PC-9 (cell line): ENCODE data around the gene ATIC. TPM values are rescaled to one million over a fixed set of nuclear protein-coding genes. Genes with fewer than 3 reads are reported as not detected.

Experiments used
- BruUV-seq: library from RNA; stranded (reverse); fragments of 400-500 nt; replicated peaks from 2 replicates; lab custom pipeline; 2021; lab: Mats Ljungman, UMichigan
- CTCF ChIA-PET: fragments of 300-600 bp; sonication (Branson Sonifier 250); formaldehyde crosslinking; loops from one replicate; lab custom pipeline; 2022; ENCODE audit warnings: antibody characterized with exemption; lab: Charles Lee
- POLR2A ChIA-PET: fragments of 300-600 bp; sonication (Branson Sonifier 250); formaldehyde crosslinking; loops from one replicate; lab custom pipeline; 2022; ENCODE audit warnings: antibody characterized with exemption; ENCODE audit not compliant: unreplicated experiment; lab: Charles Lee
- DNase-seq, 2 experiments: peaks; one replicate each; pipeline versions ENCODE4 v3.0.0 to v3.0.0-alpha.2; 2015 to 2022; ENCODE audit warnings: mixed read lengths in 1 of 2
- H2AFZ ChIP-seq: fragments of 200-600 bp; sonication (generic); 2 replicates; pipeline ENCODE4 v1.8.1; 2017; ENCODE audit warnings: antibody characterized with exemption
- H3F3A ChIP-seq: fragments of 200-600 bp; sonication (generic); 2 replicates; pipeline ENCODE4 v1.8.1; 2017; ENCODE audit warnings: antibody characterized with exemption, mild to moderate bottlenecking, low read depth; ENCODE audit not compliant: insufficient read depth
- H3K27ac ChIP-seq: fragments of 200-600 bp; sonication (generic); 2 replicates; pipeline ENCODE4 v1.6.1; 2016; ENCODE audit warnings: mixed run types
- H3K27me3 ChIP-seq: fragments of 200-600 bp; sonication (generic); 2 replicates; pipeline ENCODE4 v1.6.1; 2016; ENCODE audit warnings: low read depth, mixed run types; ENCODE audit not compliant: insufficient read depth
- H3K36me3 ChIP-seq: fragments of 200-600 bp; sonication (generic); 2 replicates; pipeline ENCODE4 v1.6.1; 2016; ENCODE audit warnings: low read depth, mixed run types
- H3K4me1 ChIP-seq: fragments of 200-600 bp; sonication (generic); replicated peaks from 2 replicates; pipeline ENCODE4 v1.6.1; 2016; ENCODE audit warnings: mixed run types; ENCODE audit not compliant: insufficient read depth
- H3K4me2 ChIP-seq: fragments of 200-600 bp; sonication (generic); 2 replicates; pipeline ENCODE4 v1.6.1; 2017; ENCODE audit warnings: mixed run types
- H3K4me3 ChIP-seq: fragments of 200-600 bp; sonication (generic); 2 replicates; pipeline ENCODE4 v1.6.1; 2016; ENCODE audit warnings: mixed run types
- H3K79me2 ChIP-seq: fragments of 200-600 bp; sonication (generic); 2 replicates; pipeline ENCODE4 v1.6.1; 2017; ENCODE audit warnings: low read depth, mixed run types
- H3K9me2 ChIP-seq: fragments of 200-600 bp; sonication (generic); 2 replicates; pipeline ENCODE4 v1.8.1; 2017; ENCODE audit warnings: mild to moderate bottlenecking; ENCODE audit not compliant: insufficient read depth
- H3K9me3 ChIP-seq: fragments of 200-600 bp; sonication (generic); 2 replicates; pipeline ENCODE4 v1.8.1; 2016; ENCODE audit warnings: low read depth; ENCODE audit not compliant: insufficient read depth
- H4K20me1 ChIP-seq: fragments of 200-600 bp; sonication (generic); 2 replicates; pipeline ENCODE4 v1.8.1; 2017; ENCODE audit not compliant: insufficient read depth
- CTCF ChIP-seq: fragments of 200-600 bp; sonication (generic); conservative IDR thresholded peaks from 2 replicates; pipeline ENCODE4 v1.6.1; 2017; ENCODE audit warnings: mixed run types, antibody characterized with exemption, mild to moderate bottlenecking, moderate library complexity
- EZH2 ChIP-seq: fragments of 200-600 bp; sonication (generic); IDR thresholded peaks from 2 replicates; pipeline ENCODE4 v1.8.0; 2017; ENCODE audit warnings: antibody characterized with exemption, low read depth
- intact Hi-C: fragments of 100-400 bp; cut with micrococcal nuclease; formaldehyde crosslinking; loops from one replicate; pipeline ENCODE4 v1.10.0; 2022; ENCODE audit not compliant: unreplicated experiment
- total RNA-seq: library from RNA; stranded (reverse); gene quantifications from 2 replicates; pipeline ENCODE4 v1.2.3, GENCODE V29; 2021

Gene ATIC
- total RNA-seq, 1 experiment from 2014 or later: 290 TPM

DNA sequence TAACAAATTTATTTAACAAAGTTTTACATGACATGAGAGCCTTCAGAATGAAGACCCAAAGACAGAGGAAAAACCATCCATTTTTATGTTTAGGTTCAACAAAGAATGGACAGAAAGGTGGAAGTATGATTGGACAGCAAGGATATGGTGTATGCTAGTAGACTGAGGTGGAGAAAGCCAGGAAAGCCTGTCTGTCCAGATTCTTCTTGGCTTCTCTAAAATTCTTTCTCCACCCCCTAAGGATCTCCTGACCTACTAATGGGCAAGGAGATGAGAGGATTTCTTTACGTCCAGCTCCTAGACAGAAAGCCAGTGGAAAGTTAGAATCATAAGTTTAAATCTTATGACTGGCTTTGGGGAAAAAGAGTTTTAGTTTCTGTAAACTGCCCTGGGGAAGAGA, 3.0 kb downstream of the ATIC start:
- Histone ChIP-seq H3K4me3 (peak overlapping the region; percentile 88; the same call in 1 of the 2 replicates), H3F3A (peaks cover 18% of the 10 kb centered on the region; the same call in 1 of the 2 replicates), H3K9me3 (no peaks in the 10 kb centered on the region), H3K4me1 (peaks cover 43% of the 10 kb centered on the region), H3K27ac (peak overlapping the region; percentile 32), H3K27me3 (no peaks in the 10 kb centered on the region), H3K4me2 (peak overlapping the region; percentile 95), H2AFZ (no peak overlapping the region), H3K79me2 (peaks cover 74% of the 10 kb centered on the region), H3K9me2 (no peaks in the 10 kb centered on the region), H4K20me1 (no peaks in the 10 kb centered on the region), H3K36me3 (peaks cover 61% of the 10 kb centered on the region)
- BruUV-seq: no TSS peak
- intact Hi-C loops: loop anchor here (5.0 kb wide), 1 partner anchor 97 kb away; no protein-coding TSS in a partner anchor
- no peak for TF ChIP-seq EZH2
- no peak for TF ChIP-seq CTCF
- POLR2A ChIA-PET: interaction anchor here (0.6 kb wide), 1 partner anchor 184 kb away, joined by 4 read pairs; no protein-coding TSS in a partner anchor
- DNase-seq: peak; percentile 45 to 90
- CTCF ChIA-PET: interaction anchor here (0.9 kb wide), 1 partner anchor 45 kb away, joined by 4 read pairs; no protein-coding TSS in a partner anchor

DNA sequence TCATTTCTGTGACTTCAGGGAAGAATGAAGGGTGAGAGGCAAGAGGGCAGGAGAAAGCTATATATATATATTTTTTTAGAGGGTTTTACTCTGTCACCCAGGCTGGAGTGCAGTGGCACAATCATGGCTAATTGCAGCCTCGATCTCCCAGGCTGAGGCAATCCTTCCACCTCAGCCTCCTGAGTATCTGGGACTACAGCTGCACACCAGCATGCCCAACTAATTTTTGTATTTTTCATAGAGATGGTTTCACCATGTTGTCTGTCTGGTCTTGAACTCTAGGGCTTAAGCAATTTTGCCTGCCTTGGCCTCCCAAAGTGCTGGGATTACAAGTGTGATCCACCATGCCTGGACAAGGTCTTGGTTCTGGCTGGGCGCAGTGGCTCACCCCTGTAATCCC, 3.4 kb downstream of the ATIC start:
- BruUV-seq: no TSS peak
- Histone ChIP-seq H4K20me1 (no peaks in the 10 kb centered on the region), H3K27me3 (no peaks in the 10 kb centered on the region), H3K27ac (peak overlapping the region; percentile 32), H3K4me2 (peak overlapping the region; percentile 95), H3K4me3 (peak overlapping the region; percentile 2; the same call in 1 of the 2 replicates), H3K9me2 (no peaks in the 10 kb centered on the region), H3K79me2 (peaks cover 74% of the 10 kb centered on the region), H2AFZ (no peak overlapping the region), H3K36me3 (peaks cover 65% of the 10 kb centered on the region), H3K9me3 (no peaks in the 10 kb centered on the region), H3K4me1 (peaks cover 43% of the 10 kb centered on the region), H3F3A (peaks cover 18% of the 10 kb centered on the region; the same call in 1 of the 2 replicates)
- intact Hi-C loops: no loop called here
- no peak for DNase-seq
- POLR2A ChIA-PET: interaction anchor here (0.6 to 0.7 kb wide), 2 partner anchors 183 to 1415 kb away, joined by 4 to 14 read pairs; no protein-coding TSS in a partner anchor
- TF ChIP-seq EZH2 (no peak), CTCF (no peak)
- CTCF ChIA-PET: no interaction called here

DNA sequence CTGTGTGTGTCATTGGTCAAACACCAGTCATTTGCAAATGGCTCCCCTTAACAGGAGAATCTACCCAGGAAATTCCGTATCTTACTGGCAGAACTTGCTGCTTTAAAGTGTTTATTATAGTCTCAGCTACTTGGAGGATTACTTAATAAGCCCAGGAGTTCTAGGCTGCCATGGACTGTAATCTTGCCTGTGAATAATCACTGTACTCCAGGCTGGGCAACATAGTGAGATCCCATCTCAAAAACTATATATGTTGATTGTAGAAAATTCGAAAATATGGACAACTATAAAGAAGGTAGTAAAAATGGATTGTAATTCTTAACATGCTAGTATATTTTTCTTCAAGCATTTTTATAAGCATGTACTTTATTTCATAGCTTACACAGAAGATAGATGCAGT, 4.5 kb downstream of the ATIC start:
- BruUV-seq: no TSS peak
- Histone ChIP-seq H2AFZ (no peak overlapping the region), H3K4me1 (peaks cover 38% of the 10 kb centered on the region), H3K27ac (no peak overlapping the region), H3K4me2 (peak overlapping the region; percentile 95; the same call in 1 of the 2 replicates), H3K9me2 (no peaks in the 10 kb centered on the region), H3K4me3 (no peak overlapping the region), H3K36me3 (peaks cover 73% of the 10 kb centered on the region), H3K9me3 (no peaks in the 10 kb centered on the region), H3K27me3 (no peaks in the 10 kb centered on the region), H4K20me1 (no peaks in the 10 kb centered on the region), H3K79me2 (peaks cover 83% of the 10 kb centered on the region), H3F3A (peaks cover 18% of the 10 kb centered on the region; the same call in 1 of the 2 replicates)
- ChIA-PET POLR2A (interaction anchor here (0.6 to 0.7 kb wide), 3 partner anchors 47 to 1414 kb away, joined by 3 to 24 read pairs (median 14); no protein-coding TSS in a partner anchor), CTCF (no interaction called here)
- no peak for DNase-seq
- intact Hi-C loops: no loop called here
- TF ChIP-seq EZH2 (no peak), CTCF (no peak)
